GM12873 (cell line): ENCODE measurements around the gene TOMM40.

ENCODE experiments used
- CTCF ChIP-seq: IDR thresholded peaks from 2 replicates; pipeline ENCODE4 v1.5.1; 2012; ENCODE audit warnings: low read depth, mild to moderate bottlenecking, moderate library complexity, low read length, control low read depth; ENCODE audit not compliant: insufficient read depth; ENCODE audit errors: missing control alignments

Gene TOMM40

GRCh38 chr19:44865196-44865767 is 25.8 kb upstream of the TOMM40 start:
- no peak for TF ChIP-seq CTCF

GRCh38 chr19:44866664-44867063 is 24.4 kb upstream of the TOMM40 start:
- no peak for TF ChIP-seq CTCF

- no peak for TF ChIP-seq CTCF
Measured at GRCh38 chr19:44867578-44867977, 23.5 kb upstream of the TOMM40 start.

- no peak for TF ChIP-seq CTCF
Measured at GRCh38 chr19:44869733-44870470, 21.2 kb upstream of the TOMM40 start.

- no peak for TF ChIP-seq CTCF
Measured at GRCh38 chr19:44871809-44872208, 19.2 kb upstream of the TOMM40 start.

- no peak for TF ChIP-seq CTCF
Measured at GRCh38 chr19:44872661-44873060, 18.4 kb upstream of the TOMM40 start.

GRCh38 chr19:44874317-44874716 is 16.7 kb upstream of the TOMM40 start:
- TF ChIP-seq CTCF: no peak
